PC-9 (cell line): ENCODE results near the gene TECPR1. TPM values are rescaled to one million over a fixed set of nuclear protein-coding genes. Genes with fewer than 3 reads are reported as not detected.
A peak's percentile ranks its signal among the peaks of the same experiment; 100 is the strongest.

ENCODE experiments used
- BruUV-seq: library from RNA; stranded (reverse); fragments of 400-500 nt; replicated peaks from 2 replicates; lab custom pipeline; 2021; lab: Mats Ljungman, UMichigan
- CTCF ChIA-PET: fragments of 300-600 bp; sonication (Branson Sonifier 250); formaldehyde crosslinking; loops from one replicate; lab custom pipeline; 2022; ENCODE audit warnings: antibody characterized with exemption; lab: Charles Lee
- POLR2A ChIA-PET: fragments of 300-600 bp; sonication (Branson Sonifier 250); formaldehyde crosslinking; loops from one replicate; lab custom pipeline; 2022; ENCODE audit warnings: antibody characterized with exemption; ENCODE audit not compliant: unreplicated experiment; lab: Charles Lee
- DNase-seq, 2 experiments: peaks; one replicate each; pipeline versions ENCODE4 v3.0.0 to v3.0.0-alpha.2; 2015 to 2022; ENCODE audit warnings: mixed read lengths in 1 of 2
- H2AFZ ChIP-seq: fragments of 200-600 bp; sonication (generic); 2 replicates; pipeline ENCODE4 v1.8.1; 2017; ENCODE audit warnings: antibody characterized with exemption
- H3F3A ChIP-seq: fragments of 200-600 bp; sonication (generic); 2 replicates; pipeline ENCODE4 v1.8.1; 2017; ENCODE audit warnings: antibody characterized with exemption, mild to moderate bottlenecking, low read depth; ENCODE audit not compliant: insufficient read depth
- H3K27ac ChIP-seq: fragments of 200-600 bp; sonication (generic); 2 replicates; pipeline ENCODE4 v1.6.1; 2016; ENCODE audit warnings: mixed run types
- H3K27me3 ChIP-seq: fragments of 200-600 bp; sonication (generic); 2 replicates; pipeline ENCODE4 v1.6.1; 2016; ENCODE audit warnings: low read depth, mixed run types; ENCODE audit not compliant: insufficient read depth
- H3K36me3 ChIP-seq: fragments of 200-600 bp; sonication (generic); 2 replicates; pipeline ENCODE4 v1.6.1; 2016; ENCODE audit warnings: low read depth, mixed run types
- H3K4me1 ChIP-seq: fragments of 200-600 bp; sonication (generic); replicated peaks from 2 replicates; pipeline ENCODE4 v1.6.1; 2016; ENCODE audit warnings: mixed run types; ENCODE audit not compliant: insufficient read depth
- H3K4me2 ChIP-seq: fragments of 200-600 bp; sonication (generic); 2 replicates; pipeline ENCODE4 v1.6.1; 2017; ENCODE audit warnings: mixed run types
- H3K4me3 ChIP-seq: fragments of 200-600 bp; sonication (generic); 2 replicates; pipeline ENCODE4 v1.6.1; 2016; ENCODE audit warnings: mixed run types
- H3K79me2 ChIP-seq: fragments of 200-600 bp; sonication (generic); 2 replicates; pipeline ENCODE4 v1.6.1; 2017; ENCODE audit warnings: low read depth, mixed run types
- H3K9me2 ChIP-seq: fragments of 200-600 bp; sonication (generic); 2 replicates; pipeline ENCODE4 v1.8.1; 2017; ENCODE audit warnings: mild to moderate bottlenecking; ENCODE audit not compliant: insufficient read depth
- H3K9me3 ChIP-seq: fragments of 200-600 bp; sonication (generic); 2 replicates; pipeline ENCODE4 v1.8.1; 2016; ENCODE audit warnings: low read depth; ENCODE audit not compliant: insufficient read depth
- H4K20me1 ChIP-seq: fragments of 200-600 bp; sonication (generic); 2 replicates; pipeline ENCODE4 v1.8.1; 2017; ENCODE audit not compliant: insufficient read depth
- CTCF ChIP-seq: fragments of 200-600 bp; sonication (generic); conservative IDR thresholded peaks from 2 replicates; pipeline ENCODE4 v1.6.1; 2017; ENCODE audit warnings: mixed run types, antibody characterized with exemption, mild to moderate bottlenecking, moderate library complexity
- EZH2 ChIP-seq: fragments of 200-600 bp; sonication (generic); IDR thresholded peaks from 2 replicates; pipeline ENCODE4 v1.8.0; 2017; ENCODE audit warnings: antibody characterized with exemption, low read depth
- intact Hi-C: fragments of 100-400 bp; cut with micrococcal nuclease; formaldehyde crosslinking; loops from one replicate; pipeline ENCODE4 v1.10.0; 2022; ENCODE audit not compliant: unreplicated experiment
- total RNA-seq: library from RNA; stranded (reverse); gene quantifications from 2 replicates; pipeline ENCODE4 v1.2.3, GENCODE V29; 2021

Gene TECPR1
- total RNA-seq, 1 experiment from 2014 or later = 22.7 TPM

DNA sequence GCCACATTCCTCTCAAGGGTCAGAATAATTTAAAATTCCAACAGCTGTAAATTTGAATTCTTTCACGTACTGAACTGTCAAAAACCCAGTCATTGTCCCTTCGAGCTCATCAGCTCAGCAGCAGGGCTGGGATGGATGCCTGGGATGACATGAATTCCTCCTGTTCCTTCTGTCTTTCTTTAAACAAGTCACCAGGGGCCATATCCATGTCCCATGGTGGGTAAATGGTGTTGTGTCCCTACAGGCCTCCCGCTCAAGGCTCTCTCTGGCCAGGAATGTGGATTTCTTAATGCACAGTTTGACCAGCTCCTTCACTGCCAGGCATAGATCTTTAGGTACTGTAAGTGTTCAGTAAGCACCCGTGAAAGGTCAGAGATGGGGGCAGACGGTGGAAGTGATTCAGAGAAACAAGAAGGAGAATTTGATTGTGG is 13.8 kb upstream of the TECPR1 start:
- DNase-seq = peak; percentile 11 to 67
- TF ChIP-seq CTCF (no peak), EZH2 (no peak)
- H2AFZ ChIP-seq = no peak overlapping the region
- no peak overlapping the region; the same call in 1 of the 2 replicates for H3K4me2 ChIP-seq
- BruUV-seq = no TSS peak
- intact Hi-C loops = no loop called here
- CTCF ChIA-PET = interaction anchor here (0.6 to 0.9 kb wide), 4 partner anchors 30 to 165 kb away, joined by 4 to 6 read pairs (median 6); no protein-coding TSS in a partner anchor
- H3K27ac ChIP-seq = peak overlapping the region; percentile 49
- no peaks in the 10 kb centered on the region for H3K9me3 ChIP-seq
- no peaks in the 10 kb centered on the region for H3K79me2 ChIP-seq
- no peaks in the 10 kb centered on the region for H3K27me3 ChIP-seq
- H3K36me3 ChIP-seq = no peaks in the 10 kb centered on the region
- H3K4me1 ChIP-seq = peaks cover 7% of the 10 kb centered on the region
- no peaks in the 10 kb centered on the region for H4K20me1 ChIP-seq
- no peaks in the 10 kb centered on the region for H3K9me2 ChIP-seq
- POLR2A ChIA-PET = no interaction called here
- H3K4me3 ChIP-seq = no peak overlapping the region
- H3F3A ChIP-seq = peaks cover 18% of the 10 kb centered on the region

- Histone ChIP-seq H3K9me3 (no peaks in the 10 kb centered on the region), H3F3A (no peaks in the 10 kb centered on the region), H3K79me2 (peaks cover 24% of the 10 kb centered on the region), H3K9me2 (no peaks in the 10 kb centered on the region), H4K20me1 (no peaks in the 10 kb centered on the region), H3K36me3 (no peaks in the 10 kb centered on the region), H3K4me1 (no peaks in the 10 kb centered on the region; the same call in 1 of the 2 replicates), H3K27me3 (no peaks in the 10 kb centered on the region), H2AFZ (no peak overlapping the region), H3K4me3 (no peak overlapping the region), H3K4me2 (no peak overlapping the region), H3K27ac (no peak overlapping the region)
- POLR2A ChIA-PET = no interaction called here
- no TSS peak for BruUV-seq
- intact Hi-C loops = no loop called here
- TF ChIP-seq CTCF (no peak), EZH2 (no peak)
- CTCF ChIA-PET = no interaction called here
- no peak for DNase-seq
Measured at GRCh38 chr7:98257701-98258100, 5.7 kb upstream of the TECPR1 start.

DNA sequence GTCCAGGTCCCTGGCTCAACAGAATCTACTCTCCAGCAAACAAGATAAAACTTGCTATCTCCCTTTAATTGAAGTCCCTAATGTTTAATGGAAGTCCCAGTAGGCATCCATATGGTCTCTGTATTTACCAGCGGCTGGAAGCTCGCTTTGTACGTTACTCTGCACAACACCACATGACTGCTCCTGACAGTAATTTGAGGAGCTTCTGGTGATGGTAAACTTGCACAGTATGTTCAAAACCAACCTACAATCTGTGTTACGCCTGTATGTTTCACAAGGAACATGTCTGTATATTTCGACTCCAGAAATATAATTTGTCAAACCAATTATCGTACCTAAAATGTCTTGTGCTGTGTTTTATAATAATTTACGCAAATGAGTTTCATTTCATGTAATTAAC is 4.4 kb upstream of the TECPR1 start:
- Histone ChIP-seq H3K79me2 (peaks cover 29% of the 10 kb centered on the region), H4K20me1 (no peaks in the 10 kb centered on the region), H3K9me2 (no peaks in the 10 kb centered on the region), H3K4me3 (no peak overlapping the region), H2AFZ (no peak overlapping the region), H3F3A (peaks cover 3% of the 10 kb centered on the region), H3K4me2 (no peak overlapping the region), H3K9me3 (no peaks in the 10 kb centered on the region), H3K4me1 (no peaks in the 10 kb centered on the region; the same call in 1 of the 2 replicates), H3K27ac (no peak overlapping the region), H3K36me3 (no peaks in the 10 kb centered on the region), H3K27me3 (no peaks in the 10 kb centered on the region)
- no peak for TF ChIP-seq CTCF
- TF ChIP-seq EZH2 = no peak
- CTCF ChIA-PET = no interaction called here
- intact Hi-C loops = no loop called here
- POLR2A ChIA-PET = interaction anchor here (0.6 kb wide), 1 partner anchor 25 kb away, joined by 4 read pairs; the partner anchor contains the start of gene BRI3
- no peak for DNase-seq
- BruUV-seq = no TSS peak
